Embryonic facial prominence (tissue), 1 donor: ENCODE results near the gene DCDC1.

Experiments
- DNase-seq: peaks from one replicate; pipeline ENCODE4 v3.0.0-alpha.2; 2016; ENCODE audit errors: extremely low spot score

Gene DCDC1

GRCh38 chr11:31369348-31370329 is at the start of gene DCDC1, which contains the start of gene DNAJC24:
DCDC1 (minus strand) TSS chr11:31369739; CDS start chr11:31328280, 41,459 bp downstream.
DNAJC24 (plus strand) TSS chr11:31369860; CDS start chr11:31370749, 889 bp downstream.
- DNase-seq: peak; percentile 91

GRCh38 chr11:31419138-31419537 is 49.6 kb upstream of the DCDC1 start:
- no peak for DNase-seq

- no peak for DNase-seq
Measured at GRCh38 chr11:31417816-31418215, 48.3 kb upstream of the DCDC1 start.

- DNase-seq: no peak
Measured at GRCh38 chr11:31417357-31417756, 47.8 kb upstream of the DCDC1 start.

- no peak for DNase-seq
Measured at GRCh38 chr11:31415435-31415834, 45.9 kb upstream of the DCDC1 start.

DNA sequence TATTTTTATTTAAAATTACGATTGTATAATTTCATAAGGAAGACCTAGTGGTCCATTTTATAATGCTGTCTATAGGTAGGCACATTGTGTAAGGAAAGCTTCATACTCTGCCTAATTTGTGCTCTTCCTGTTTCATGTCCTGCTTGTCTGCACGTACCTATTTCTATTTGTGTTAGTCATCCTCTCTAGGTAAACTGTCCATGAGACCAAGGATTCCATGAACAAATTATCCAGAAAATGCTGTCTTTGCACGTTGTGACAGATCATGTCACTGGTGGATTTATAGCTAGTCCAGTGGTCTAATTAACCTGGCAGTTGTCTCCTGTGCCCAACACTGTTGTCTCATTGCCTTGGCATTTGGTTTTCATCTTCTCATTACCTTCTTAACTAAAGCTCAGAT is 44.8 kb upstream of the DCDC1 start:
- DNase-seq: no peak

DNA sequence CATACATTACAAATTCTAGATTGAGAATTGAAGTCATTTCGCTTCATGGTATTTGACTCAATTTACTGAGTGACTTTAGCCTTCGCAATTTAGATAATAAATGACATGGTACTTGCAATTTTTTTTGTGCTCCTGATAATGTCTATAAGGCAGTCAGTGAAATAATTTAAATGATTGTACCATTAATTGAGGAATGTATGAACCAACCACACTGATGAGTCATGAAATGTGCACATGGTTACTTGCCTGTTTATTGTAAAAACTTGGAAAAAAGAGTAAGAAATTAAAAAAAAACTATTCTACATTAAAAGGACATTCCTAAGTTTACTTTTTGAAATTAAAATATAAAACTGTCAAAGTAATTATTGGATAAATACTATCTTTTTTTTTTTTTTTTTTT is 43.4 kb upstream of the DCDC1 start:
- no peak for DNase-seq

GRCh38 chr11:31408201-31408600 is 38.7 kb upstream of the DCDC1 start:
- no peak for DNase-seq

- no peak for DNase-seq
Measured at GRCh38 chr11:31404614-31405013, 35.1 kb upstream of the DCDC1 start.

GRCh38 chr11:31397239-31397834 is 27.8 kb upstream of the DCDC1 start:
- no peak for DNase-seq

GRCh38 chr11:31387379-31387778 is 17.8 kb upstream of the DCDC1 start:
- no peak for DNase-seq

DNA sequence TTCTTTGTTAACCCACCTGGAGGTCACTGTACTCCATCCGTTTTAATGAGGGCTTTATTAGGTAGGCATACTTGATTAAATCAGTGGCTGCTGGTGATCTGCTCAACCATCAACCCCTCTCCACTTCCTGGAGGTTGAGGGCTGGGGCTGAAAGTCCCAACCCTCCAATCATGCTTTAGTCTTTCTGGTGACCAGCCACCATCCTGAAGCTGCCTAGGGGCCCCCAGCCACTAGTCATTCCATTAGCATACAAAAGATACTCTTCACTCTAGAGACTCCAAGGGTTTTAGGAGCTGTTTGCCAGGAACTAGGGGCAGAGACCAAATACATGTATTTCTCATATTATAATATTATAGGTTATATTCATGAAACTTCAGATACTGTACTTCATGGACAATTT is 13.6 kb upstream of the DCDC1 start:
- no peak for DNase-seq

DNA sequence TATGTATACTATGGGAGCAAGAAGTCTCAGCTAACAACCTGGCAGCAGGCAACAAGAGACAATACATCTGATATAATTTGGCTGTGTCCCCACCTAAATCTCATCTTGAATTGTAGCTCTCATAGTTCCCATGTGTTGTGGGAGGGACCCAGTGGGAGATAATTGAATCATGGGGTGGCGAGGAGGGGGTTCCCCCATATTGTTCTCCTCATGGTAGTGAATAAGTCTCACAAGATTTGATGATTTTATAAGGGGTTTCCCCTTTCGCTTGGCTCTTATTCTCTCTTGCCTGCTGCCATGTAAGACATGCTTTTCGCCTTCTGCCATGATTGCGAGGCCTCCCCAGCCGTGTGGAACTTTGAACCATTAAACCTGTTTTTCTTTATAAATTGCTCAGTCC is 6.3 kb upstream of the DCDC1 start:
- DNase-seq: no peak

GRCh38 chr11:31366795-31367194 is 2.7 kb downstream of the DCDC1 start:
- DNase-seq: no peak

DNA sequence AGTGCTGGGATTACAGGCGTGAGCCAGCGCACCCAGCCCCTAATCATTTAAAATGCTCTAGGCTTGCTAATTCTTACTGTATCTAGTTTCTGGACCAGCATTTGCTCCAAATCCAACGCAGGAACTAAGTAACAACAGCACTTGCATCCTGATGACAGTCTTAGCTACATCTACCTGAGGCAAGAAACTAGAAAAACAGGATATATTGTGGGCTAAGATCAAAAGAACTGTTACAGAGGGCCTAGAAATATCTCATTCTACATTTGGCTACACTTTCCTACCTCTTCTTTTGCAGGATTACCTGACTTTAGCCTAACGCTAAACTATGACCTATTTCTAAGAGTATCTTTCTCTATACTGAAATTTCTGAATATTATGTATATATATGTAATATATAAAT is 7.8 kb downstream of the DCDC1 start:
- DNase-seq: no peak

DNA sequence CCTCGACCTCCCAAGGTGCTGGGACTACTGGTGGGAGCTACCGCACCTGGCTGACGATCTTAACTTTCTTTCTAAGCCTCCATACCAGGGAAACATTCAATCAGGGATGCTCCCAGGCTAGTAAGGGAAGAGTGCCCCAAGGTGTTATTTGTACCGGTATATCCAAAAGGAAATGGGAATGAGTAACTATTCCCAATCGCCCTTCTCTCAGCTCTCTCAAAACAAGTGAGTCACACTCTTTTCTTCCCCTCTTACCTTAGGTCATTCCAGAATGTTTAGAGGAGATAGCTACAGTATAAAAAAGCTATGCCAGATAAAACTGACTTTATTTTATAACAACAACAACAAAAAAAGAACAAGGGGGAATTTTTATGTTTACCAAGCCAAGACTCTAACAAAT is 13.7 kb downstream of the DCDC1 start:
- no peak for DNase-seq

DNA sequence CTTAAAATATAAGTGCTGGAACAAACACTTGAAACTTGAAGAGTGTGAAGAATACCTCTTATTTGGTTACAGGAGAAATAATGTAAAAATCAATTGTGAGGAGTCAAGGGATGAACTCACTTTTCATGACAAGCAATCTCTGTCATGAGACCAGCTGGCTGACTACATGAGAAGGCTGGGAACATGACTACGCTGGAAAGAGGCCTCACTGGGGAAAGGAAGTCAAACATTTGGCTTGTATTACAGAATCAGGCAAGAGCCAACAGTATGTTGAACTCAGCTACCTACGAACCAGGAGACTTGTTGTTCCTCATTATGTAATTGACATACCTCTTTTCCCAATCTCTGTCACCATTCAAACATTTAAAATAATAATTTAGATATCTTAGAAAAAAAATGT is 14.4 kb downstream of the DCDC1 start:
- DNase-seq: no peak

- no peak for DNase-seq
Measured at GRCh38 chr11:31351168-31351567, 18.4 kb downstream of the DCDC1 start.

DNA sequence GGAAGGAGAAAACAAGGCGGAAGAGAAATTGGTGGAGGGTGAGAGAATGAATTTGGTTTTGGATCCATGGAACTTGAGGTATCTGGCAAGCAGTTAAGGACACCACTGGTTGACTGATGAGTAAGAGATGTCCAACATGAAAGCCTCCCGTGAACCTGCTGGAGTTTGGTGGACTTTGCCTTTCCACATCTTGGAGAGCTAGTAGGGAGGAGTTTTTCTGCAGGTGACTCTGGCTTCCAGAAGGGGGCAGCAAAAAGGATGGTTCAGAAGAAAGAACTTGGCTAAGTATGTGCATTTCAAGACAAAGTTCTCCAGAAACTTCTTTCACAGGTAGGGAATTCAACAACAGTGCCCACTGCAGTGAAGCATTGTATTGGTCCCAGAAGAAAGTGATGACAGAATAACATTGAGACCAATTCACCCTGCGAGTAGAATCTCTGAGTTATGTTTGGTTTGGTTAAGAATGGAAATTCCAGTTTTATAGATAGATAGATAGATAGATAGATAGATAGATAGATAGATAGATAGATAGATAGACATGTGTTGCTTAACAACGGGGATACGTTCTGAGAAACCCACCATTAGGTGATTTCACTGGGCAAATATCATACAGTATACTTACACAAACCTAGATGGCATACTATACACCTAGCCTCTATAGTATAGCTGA is 28.5 kb downstream of the DCDC1 start:
- DNase-seq: no peak

DNA sequence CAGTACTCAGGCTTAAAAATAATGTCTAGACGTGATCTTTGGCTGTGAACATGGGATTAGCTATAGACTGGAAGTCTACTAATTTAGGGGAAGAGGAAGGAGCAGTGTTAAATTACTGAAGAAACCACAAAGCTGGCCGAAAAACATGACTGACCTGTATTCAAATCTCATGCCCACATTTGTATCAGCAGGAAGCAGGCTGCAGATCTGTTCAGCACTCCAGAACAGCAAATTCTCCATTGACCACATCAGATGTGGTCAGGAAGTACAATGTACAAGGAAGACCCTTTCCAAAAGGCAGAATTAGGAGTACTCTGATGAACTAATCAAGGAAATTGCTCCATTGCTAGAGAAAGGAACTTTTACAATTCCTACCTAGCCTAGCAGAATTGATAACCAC is 31.7 kb downstream of the DCDC1 start:
- no peak for DNase-seq

DNA sequence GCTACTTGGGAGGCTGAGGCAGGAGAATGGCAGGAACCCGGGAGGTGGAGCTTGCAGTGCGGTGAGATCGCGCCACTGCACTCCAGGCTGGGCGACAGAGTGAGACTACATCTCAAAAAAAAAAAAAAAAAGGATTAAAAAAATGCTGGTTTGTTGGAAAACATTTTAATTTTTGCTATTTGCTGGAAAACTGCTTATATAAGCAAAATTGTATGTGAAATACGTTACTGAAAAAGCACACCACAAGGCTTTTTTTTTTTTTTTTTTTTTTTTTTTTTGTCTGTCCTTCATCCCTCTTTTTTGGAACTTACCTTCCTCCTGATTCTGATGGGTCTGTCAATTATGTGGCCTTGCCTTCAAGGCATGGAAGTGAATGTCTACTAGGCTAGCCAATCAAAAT is 40.8 kb downstream of the DCDC1 start:
- no peak for DNase-seq

GRCh38 chr11:31327417-31327816 is 42.1 kb downstream of the DCDC1 start:
- DNase-seq: no peak
